Endothelial cell of umbilical vein (primary cell): ENCODE results near the gene PTAFR.

Source experiments
- POLR2A ChIP-seq: IDR thresholded peaks from 2 replicates; pipeline ENCODE4 v1.6.1; 2012; ENCODE audit warnings: low read depth, mild to moderate bottlenecking, control low read depth, low read length
- TF ChIP-seq, protein P1 (sequence below), 2 donors: IDR thresholded peaks; 1 replicate in 1 of 2; 2 replicates in 1 of 2; pipeline ENCODE4 v1.5.1; 2011; ENCODE audit warnings: low read length in 2 of 2, mild to moderate bottlenecking in 2 of 2, moderate library complexity in 2 of 2, control low read depth in 1 of 2, inconsistent platforms in 1 of 2, low read depth in 1 of 2; ENCODE audit not compliant: insufficient read depth in 1 of 2; ENCODE audit errors: extremely low read depth in 1 of 2
- TF ChIP-seq, protein P2 (sequence below): IDR thresholded peaks from 2 replicates; pipeline ENCODE4 v1.6.1; 2011; ENCODE audit not compliant: insufficient read depth, insufficient read length

DNA sequence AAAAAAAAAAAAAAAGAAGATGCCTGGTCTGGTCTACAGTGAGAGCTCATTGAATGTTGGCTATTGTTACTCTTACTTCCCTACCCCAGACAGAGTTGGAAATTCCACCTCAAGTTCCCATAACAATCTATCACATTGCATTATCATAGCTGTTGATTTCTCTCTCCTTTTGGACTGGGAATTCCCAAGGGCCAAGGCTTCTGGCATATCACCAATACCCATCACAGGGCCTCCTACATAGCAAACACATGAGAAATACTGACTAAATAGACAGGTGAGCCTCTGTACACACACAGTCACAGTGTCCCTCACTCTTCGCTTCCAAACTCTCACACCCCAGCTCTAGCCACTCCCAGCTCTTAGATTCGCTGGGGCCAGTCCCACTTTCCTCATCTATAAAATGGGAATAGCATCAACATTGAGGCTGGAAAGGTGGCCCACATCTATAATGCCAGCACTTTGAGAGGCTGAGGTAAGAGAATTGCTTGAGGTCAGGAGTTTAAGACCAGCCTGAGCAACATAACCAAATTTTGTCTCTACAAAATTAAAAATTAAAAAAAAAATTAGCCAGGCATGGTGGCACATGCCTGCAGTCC lies 6.4 kb downstream of the PTAFR start:
- TF ChIP-seq, protein P1, sequence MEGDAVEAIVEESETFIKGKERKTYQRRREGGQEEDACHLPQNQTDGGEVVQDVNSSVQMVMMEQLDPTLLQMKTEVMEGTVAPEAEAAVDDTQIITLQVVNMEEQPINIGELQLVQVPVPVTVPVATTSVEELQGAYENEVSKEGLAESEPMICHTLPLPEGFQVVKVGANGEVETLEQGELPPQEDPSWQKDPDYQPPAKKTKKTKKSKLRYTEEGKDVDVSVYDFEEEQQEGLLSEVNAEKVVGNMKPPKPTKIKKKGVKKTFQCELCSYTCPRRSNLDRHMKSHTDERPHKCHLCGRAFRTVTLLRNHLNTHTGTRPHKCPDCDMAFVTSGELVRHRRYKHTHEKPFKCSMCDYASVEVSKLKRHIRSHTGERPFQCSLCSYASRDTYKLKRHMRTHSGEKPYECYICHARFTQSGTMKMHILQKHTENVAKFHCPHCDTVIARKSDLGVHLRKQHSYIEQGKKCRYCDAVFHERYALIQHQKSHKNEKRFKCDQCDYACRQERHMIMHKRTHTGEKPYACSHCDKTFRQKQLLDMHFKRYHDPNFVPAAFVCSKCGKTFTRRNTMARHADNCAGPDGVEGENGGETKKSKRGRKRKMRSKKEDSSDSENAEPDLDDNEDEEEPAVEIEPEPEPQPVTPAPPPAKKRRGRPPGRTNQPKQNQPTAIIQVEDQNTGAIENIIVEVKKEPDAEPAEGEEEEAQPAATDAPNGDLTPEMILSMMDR (IDR thresholded peaks at IDR 0.05; ENCODE audit: extremely low read depth in 1 of 2, insufficient read depth in 1 of 2, low read depth in 1 of 2, low read length in 2 of 2) = no peak
- TF ChIP-seq POLR2A = no peak
- TF ChIP-seq, protein P2, sequence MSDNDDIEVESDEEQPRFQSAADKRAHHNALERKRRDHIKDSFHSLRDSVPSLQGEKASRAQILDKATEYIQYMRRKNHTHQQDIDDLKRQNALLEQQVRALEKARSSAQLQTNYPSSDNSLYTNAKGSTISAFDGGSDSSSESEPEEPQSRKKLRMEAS = no peak
